ENCODE measurements around the gene KCTD6.

DNA sequence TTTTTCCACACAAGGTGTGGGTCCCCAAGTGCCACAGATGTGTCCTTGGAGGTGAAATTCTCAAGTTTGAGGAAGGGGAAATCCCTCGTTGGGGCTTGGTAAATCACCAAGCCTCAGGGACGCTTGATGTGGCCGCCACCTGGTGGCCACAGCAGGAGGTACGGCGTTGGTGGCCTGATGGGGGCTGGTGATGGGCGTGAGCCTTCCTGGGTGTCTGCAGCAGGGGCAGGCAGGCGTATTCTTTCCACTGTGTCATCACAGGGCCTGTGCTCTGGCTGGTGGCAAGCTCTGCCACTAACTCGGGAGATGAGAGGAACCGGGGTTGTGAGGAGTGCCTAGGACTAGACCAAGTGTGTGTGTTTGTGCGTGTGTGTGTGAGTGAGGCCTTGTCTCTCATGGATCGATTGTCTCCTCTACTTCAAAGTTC is 40.9 kb downstream of the KCTD6 start:
- TF ChIP-seq CTCF (IDR thresholded peaks at IDR 0.05 in 4 of 5, conservative IDR thresholded peaks at IDR 0.05 in 1 of 5) (peak; percentile 88 to 95 (median 92)), POLR2A (IDR thresholded peaks at IDR 0.05) (no peak)
